OCI-LY7 (cell line): ENCODE data around the gene NRF1. TPM values are rescaled to one million over a fixed set of nuclear protein-coding genes. Genes with fewer than 3 reads are reported as not detected.

Experiments
- BruUV-seq: library from RNA; stranded (reverse); fragments of 400-500 nt; replicated peaks from 2 replicates; lab custom pipeline; 2021; lab: Mats Ljungman, UMichigan
- CTCF ChIA-PET: fragments of 300-600 bp; sonication (Branson Sonifier 250); formaldehyde crosslinking; loops from one replicate; lab custom pipeline; 2022; ENCODE audit warnings: antibody characterized with exemption; ENCODE audit not compliant: unreplicated experiment; lab: Charles Lee
- POLR2A ChIA-PET: fragments of 300-600 bp; sonication (Branson Sonifier 250); formaldehyde crosslinking; loops from one replicate; lab custom pipeline; 2022; ENCODE audit warnings: antibody characterized with exemption; lab: Charles Lee
- DNase-seq: peaks from one replicate; pipeline ENCODE4 v3.0.0-alpha.2; 2015; ENCODE audit warnings: low spot score
- H2AFZ ChIP-seq: fragments of 200-600 bp; sonication (generic), shearing (Covaris generic); 2 replicates; pipeline ENCODE4 v1.6.1; 2014; ENCODE audit warnings: mild to moderate bottlenecking, antibody characterized with exemption, low read length, moderate library complexity
- H3K27ac ChIP-seq: fragments of 200-600 bp; sonication (generic); 2 replicates; pipeline ENCODE4 v1.5.1; 2014; ENCODE audit warnings: mixed run types, low read depth, mild to moderate bottlenecking, moderate library complexity, low read length, inconsistent platforms; ENCODE audit not compliant: poor library complexity, severe bottlenecking
- H3K36me3 ChIP-seq: fragments of 200-600 bp; sonication (generic); 2 replicates; pipeline ENCODE4 v1.6.1; 2014; ENCODE audit warnings: mild to moderate bottlenecking, antibody characterized with exemption, low read length, moderate library complexity, mixed read lengths; ENCODE audit not compliant: insufficient read depth
- H3K4me1 ChIP-seq: fragments of 200-600 bp; sonication (generic); 2 replicates; pipeline ENCODE4 v1.5.1; 2014; ENCODE audit warnings: mild to moderate bottlenecking, low read length; ENCODE audit not compliant: insufficient read depth, poor library complexity, severe bottlenecking
- H3K4me2 ChIP-seq: fragments of 200-600 bp; sonication (generic); 2 replicates; pipeline ENCODE4 v1.6.1; 2014; ENCODE audit warnings: mild to moderate bottlenecking, low read length
- H3K4me3 ChIP-seq: fragments of 200-600 bp; sonication (generic); 2 replicates; pipeline ENCODE4 v1.5.1; 2014; ENCODE audit warnings: mild to moderate bottlenecking, low read depth, low read length; ENCODE audit not compliant: poor library complexity, severe bottlenecking
- H3K79me2 ChIP-seq: fragments of 200-600 bp; sonication (generic); 2 replicates; pipeline ENCODE4 v1.6.1; 2016; ENCODE audit warnings: low read depth, mild to moderate bottlenecking, low read length, moderate library complexity, mixed read lengths; ENCODE audit not compliant: insufficient read depth
- H3K9me2 ChIP-seq: fragments of 200-600 bp; sonication (generic); 2 replicates; pipeline ENCODE4 v1.6.1; 2016; ENCODE audit warnings: mild to moderate bottlenecking, low read length, mixed read lengths; ENCODE audit not compliant: insufficient read depth
- H3K9me3 ChIP-seq: fragments of 200-600 bp; sonication (generic); 2 replicates; pipeline ENCODE4 v1.6.1; 2014; ENCODE audit warnings: mild to moderate bottlenecking, mixed run types, low read length, mixed read lengths
- H4K20me1 ChIP-seq: fragments of 200-600 bp; sonication (generic); 2 replicates; pipeline ENCODE4 v1.6.1; 2014; ENCODE audit warnings: mild to moderate bottlenecking, antibody characterized with exemption, low read length, moderate library complexity, mixed read lengths; ENCODE audit not compliant: insufficient read depth
- CTCF ChIP-seq: fragments of 200-600 bp; sonication (generic); conservative IDR thresholded peaks from 2 replicates; pipeline ENCODE4 v1.5.1; 2014; ENCODE audit warnings: mild to moderate bottlenecking, antibody characterized with exemption, low read length, moderate library complexity, mixed read lengths
- EZH2phosphoT487 ChIP-seq: fragments of 200-600 bp; sonication (generic); IDR thresholded peaks from 2 replicates; pipeline ENCODE4 v1.6.1; 2018; ENCODE audit warnings: low read depth, borderline replicate concordance, mild to moderate bottlenecking, mixed run types, antibody characterized with exemption, low read length, moderate library complexity, mixed read lengths
- intact Hi-C: fragments of 100-400 bp; cut with micrococcal nuclease; formaldehyde crosslinking; loops from one replicate; pipeline ENCODE4 v1.10.0; 2022; ENCODE audit not compliant: unreplicated experiment
- total RNA-seq, 2 experiments: library from RNA; depleted of rRNA in 1 of 2; stranded (reverse); fragments of >200 nt in 1 of 2; shearing (Covaris generic) in 1 of 2; gene quantifications; 2 replicates each; pipeline ENCODE4 v1.2.3, GENCODE V29; 2014 to 2022

The NRF1 gene
- total RNA-seq, 2 experiments from 2014 or later = 26.5 to 26.9 TPM

- intact Hi-C loops = loop anchor here (5.0 kb wide), 1 partner anchor 273 kb away; no protein-coding TSS in a partner anchor
- H3K9me3 ChIP-seq = no peaks in the 10 kb centered on the region
- ChIA-PET CTCF (no interaction called here), POLR2A (interaction anchor here (0.6 to 1.3 kb wide), 5 partner anchors 9 to 26 kb away, joined by 3 to 5 read pairs (median 3); no protein-coding TSS in a partner anchor)
- no peak overlapping the region for H2AFZ ChIP-seq
- no peaks in the 10 kb centered on the region for H3K9me2 ChIP-seq
- BruUV-seq = no TSS peak
- peaks cover 12% of the 10 kb centered on the region; the same call in 1 of the 2 replicates for H4K20me1 ChIP-seq
- H3K79me2 ChIP-seq = peaks cover 44% of the 10 kb centered on the region; the same call in 1 of the 2 replicates
- TF ChIP-seq EZH2phosphoT487 (no peak), CTCF (no peak)
- H3K36me3 ChIP-seq = peaks cover 11% of the 10 kb centered on the region; the same call in 1 of the 2 replicates
- H3K4me2 ChIP-seq = no peak overlapping the region
- H3K27ac ChIP-seq = no peak overlapping the region
- H3K4me3 ChIP-seq = no peak overlapping the region
- H3K4me1 ChIP-seq = peaks cover 1% of the 10 kb centered on the region
- no peak for DNase-seq
Observed at GRCh38 chr7:129640400-129640799, 28.9 kb downstream of the NRF1 start.

GRCh38 chr7:129642871-129643549, 31.5 kb downstream of the NRF1 start:
- no peak overlapping the region for H3K4me2 ChIP-seq
- CTCF ChIA-PET = no interaction called here
- H2AFZ ChIP-seq = no peak overlapping the region
- intact Hi-C loops = loop anchor here (5.0 kb wide), 1 partner anchor 276 kb away; no protein-coding TSS in a partner anchor
- no TSS peak for BruUV-seq
- peaks cover 30% of the 10 kb centered on the region; the same call in 1 of the 2 replicates for H3K79me2 ChIP-seq
- DNase-seq = no peak
- POLR2A ChIA-PET = interaction anchor here (0.5 to 1.2 kb wide), 7 partner anchors 13 to 341 kb away, joined by 3 to 5 read pairs (median 3); no protein-coding TSS in a partner anchor
- peaks cover 22% of the 10 kb centered on the region for H3K36me3 ChIP-seq
- peaks cover 12% of the 10 kb centered on the region; the same call in 1 of the 2 replicates for H4K20me1 ChIP-seq
- no peak overlapping the region for H3K27ac ChIP-seq
- TF ChIP-seq EZH2phosphoT487 (no peak), CTCF (no peak)
- H3K9me3 ChIP-seq = no peaks in the 10 kb centered on the region
- no peak overlapping the region for H3K4me3 ChIP-seq
- no peaks in the 10 kb centered on the region for H3K4me1 ChIP-seq
- H3K9me2 ChIP-seq = no peaks in the 10 kb centered on the region
